Measurements from ENCODE around the gene GMDS. TPM values are rescaled to one million over a fixed set of nuclear protein-coding genes. Genes with fewer than 3 reads are reported as not detected.

GMDS gene
- total and polyA plus RNA-seq, 2 experiments from 2014 or later: 30.1 to 36.5 TPM

DNA sequence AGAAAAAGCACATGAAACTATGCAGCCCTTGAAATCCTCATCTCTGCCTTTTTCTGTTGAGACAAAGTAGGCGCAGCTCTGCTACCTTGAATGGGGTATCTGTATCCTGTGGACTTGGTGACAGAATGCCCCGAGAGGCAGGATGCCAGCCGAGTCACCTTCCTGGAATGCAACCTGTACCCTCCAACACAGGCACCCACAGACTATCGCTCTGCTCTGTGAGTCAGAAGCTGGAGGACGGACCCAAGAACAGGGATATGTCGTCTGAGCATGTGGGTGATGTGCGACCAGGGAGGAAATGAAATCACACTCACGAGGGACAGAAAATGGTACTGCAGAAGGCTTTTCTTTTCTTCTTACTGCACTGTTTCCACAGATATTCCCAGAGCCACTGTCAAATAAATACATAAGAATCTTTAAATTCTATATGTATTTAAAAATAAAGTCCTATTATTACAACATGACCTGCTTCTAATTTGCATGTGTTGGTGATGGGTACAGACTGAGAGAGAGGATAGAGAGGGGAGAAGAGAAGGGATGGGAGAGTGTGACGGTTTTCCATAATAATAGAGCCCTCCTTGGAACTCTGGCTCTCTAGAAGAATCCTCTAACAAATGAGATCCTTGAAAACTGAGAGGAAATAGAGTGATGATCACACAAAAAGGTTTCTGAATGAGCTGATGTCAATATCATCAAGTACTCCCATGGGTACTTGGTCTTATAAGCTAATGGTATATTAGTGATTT is 327.6 kb downstream of the GMDS start (continued):
- TF ChIP-seq, protein P1, sequence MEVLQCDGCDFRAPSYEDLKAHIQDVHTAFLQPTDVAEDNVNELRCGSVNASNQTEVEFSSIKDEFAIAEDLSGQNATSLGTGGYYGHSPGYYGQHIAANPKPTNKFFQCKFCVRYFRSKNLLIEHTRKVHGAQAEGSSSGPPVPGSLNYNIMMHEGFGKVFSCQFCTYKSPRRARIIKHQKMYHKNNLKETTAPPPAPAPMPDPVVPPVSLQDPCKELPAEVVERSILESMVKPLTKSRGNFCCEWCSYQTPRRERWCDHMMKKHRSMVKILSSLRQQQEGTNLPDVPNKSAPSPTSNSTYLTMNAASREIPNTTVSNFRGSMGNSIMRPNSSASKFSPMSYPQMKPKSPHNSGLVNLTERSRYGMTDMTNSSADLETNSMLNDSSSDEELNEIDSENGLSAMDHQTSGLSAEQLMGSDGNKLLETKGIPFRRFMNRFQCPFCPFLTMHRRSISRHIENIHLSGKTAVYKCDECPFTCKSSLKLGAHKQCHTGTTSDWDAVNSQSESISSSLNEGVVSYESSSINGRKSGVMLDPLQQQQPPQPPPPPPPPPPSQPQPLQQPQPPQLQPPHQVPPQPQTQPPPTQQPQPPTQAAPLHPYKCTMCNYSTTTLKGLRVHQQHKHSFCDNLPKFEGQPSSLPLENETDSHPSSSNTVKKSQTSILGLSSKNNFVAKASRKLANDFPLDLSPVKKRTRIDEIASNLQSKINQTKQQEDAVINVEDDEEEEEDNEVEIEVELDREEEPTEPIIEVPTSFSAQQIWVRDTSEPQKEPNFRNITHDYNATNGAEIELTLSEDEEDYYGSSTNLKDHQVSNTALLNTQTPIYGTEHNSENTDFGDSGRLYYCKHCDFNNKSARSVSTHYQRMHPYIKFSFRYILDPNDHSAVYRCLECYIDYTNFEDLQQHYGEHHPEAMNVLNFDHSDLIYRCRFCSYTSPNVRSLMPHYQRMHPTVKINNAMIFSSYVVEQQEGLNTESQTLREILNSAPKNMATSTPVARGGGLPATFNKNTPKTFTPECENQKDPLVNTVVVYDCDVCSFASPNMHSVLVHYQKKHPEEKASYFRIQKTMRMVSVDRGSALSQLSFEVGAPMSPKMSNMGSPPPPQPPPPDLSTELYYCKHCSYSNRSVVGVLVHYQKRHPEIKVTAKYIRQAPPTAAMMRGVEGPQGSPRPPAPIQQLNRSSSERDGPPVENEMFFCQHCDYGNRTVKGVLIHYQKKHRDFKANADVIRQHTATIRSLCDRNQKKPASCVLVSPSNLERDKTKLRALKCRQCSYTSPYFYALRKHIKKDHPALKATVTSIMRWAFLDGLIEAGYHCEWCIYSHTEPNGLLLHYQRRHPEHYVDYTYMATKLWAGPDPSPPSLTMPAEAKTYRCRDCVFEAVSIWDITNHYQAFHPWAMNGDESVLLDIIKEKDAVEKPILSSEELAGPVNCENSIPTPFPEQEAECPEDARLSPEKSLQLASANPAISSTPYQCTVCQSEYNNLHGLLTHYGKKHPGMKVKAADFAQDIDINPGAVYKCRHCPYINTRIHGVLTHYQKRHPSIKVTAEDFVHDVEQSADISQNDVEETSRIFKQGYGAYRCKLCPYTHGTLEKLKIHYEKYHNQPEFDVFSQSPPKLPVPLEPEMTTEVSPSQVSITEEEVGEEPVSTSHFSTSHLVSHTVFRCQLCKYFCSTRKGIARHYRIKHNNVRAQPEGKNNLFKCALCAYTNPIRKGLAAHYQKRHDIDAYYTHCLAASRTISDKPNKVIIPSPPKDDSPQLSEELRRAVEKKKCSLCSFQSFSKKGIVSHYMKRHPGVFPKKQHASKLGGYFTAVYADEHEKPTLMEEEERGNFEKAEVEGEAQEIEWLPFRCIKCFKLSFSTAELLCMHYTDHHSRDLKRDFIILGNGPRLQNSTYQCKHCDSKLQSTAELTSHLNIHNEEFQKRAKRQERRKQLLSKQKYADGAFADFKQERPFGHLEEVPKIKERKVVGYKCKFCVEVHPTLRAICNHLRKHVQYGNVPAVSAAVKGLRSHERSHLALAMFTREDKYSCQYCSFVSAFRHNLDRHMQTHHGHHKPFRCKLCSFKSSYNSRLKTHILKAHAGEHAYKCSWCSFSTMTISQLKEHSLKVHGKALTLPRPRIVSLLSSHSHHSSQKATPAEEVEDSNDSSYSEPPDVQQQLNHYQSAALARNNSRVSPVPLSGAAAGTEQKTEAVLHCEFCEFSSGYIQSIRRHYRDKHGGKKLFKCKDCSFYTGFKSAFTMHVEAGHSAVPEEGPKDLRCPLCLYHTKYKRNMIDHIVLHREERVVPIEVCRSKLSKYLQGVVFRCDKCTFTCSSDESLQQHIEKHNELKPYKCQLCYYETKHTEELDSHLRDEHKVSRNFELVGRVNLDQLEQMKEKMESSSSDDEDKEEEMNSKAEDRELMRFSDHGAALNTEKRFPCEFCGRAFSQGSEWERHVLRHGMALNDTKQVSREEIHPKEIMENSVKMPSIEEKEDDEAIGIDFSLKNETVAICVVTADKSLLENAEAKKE (CRISPR knock-in tag; IDR thresholded peaks at IDR 0.05): no peak

DNA sequence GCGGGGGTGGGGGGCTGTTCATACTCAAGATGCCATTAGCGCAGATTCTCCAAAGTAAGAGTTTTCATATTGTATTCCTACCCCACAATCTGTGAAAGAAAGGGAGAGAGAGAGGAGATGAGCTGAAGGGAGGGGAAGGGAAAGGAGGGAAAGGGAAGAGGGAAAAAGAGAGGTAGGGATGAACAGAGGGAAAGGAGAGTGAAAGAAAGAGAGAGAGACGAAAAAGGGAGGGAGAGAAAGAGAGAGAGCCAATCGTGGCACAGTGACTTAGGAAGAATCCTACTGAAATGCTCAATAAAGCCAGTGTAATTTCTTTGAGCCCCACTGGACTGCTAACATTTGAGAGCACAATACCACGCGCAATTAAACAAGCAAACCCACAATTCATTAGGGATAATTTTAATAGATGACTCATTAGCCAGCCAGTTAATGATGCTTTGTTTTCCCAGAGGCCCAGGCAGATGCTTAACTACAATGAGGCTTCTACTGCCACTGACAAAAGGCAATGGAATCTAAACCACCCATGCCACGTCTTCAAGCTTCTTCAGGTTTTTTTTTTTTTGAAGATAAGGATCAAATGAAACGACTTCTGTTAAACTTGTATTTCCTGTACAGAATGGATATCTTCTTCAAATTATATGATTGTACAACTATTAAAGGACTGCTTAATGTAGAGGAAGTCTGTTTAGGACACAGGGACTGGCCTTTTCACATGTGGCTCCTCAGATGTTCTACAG is 328.9 kb downstream of the GMDS start:
- peaks cover 25% of the 10 kb centered on the region for H3K4me1 ChIP-seq (ENCODE audit: insufficient read depth)
- no peaks in the 10 kb centered on the region; the same call in 1 of the 2 replicates for H3K36me3 ChIP-seq (ENCODE audit: insufficient read depth)
- H3K4me3 ChIP-seq: no peak overlapping the region
- H3K4me1 Mint-ChIP-seq: peaks cover 26% of the 10 kb centered on the region
- H2AFZ ChIP-seq: no peak overlapping the region
- H4K20me1 ChIP-seq (replicated peaks; ENCODE audit: insufficient read depth): no peaks in the 10 kb centered on the region
- no peak overlapping the region for H3K4me3 Mint-ChIP-seq
- peaks cover 2% of the 10 kb centered on the region for H3K27me3 Mint-ChIP-seq (ENCODE audit: insufficient read depth, low read depth, poor library complexity)
- H3K9me2 ChIP-seq (ENCODE audit: insufficient read depth): peaks cover 4% of the 10 kb centered on the region; the same call in 1 of the 2 replicates
- H3K27ac ChIP-seq (ENCODE audit: low read depth): no peak overlapping the region
- H3K27ac Mint-ChIP-seq: no peak overlapping the region
- no peak overlapping the region for H3K4me2 ChIP-seq
- no peaks in the 10 kb centered on the region for H3K79me2 ChIP-seq (replicated peaks; ENCODE audit: insufficient read depth)
- H3K9me3 Mint-ChIP-seq: no peaks in the 10 kb centered on the region
- H3F3A ChIP-seq (replicated peaks; ENCODE audit: low read depth): no peaks in the 10 kb centered on the region
- no peak for DNase-seq (ENCODE audit: low spot score)
- ATAC-seq: no peak
- no peaks in the 10 kb centered on the region for H3K27me3 ChIP-seq (ENCODE audit: insufficient read depth)
- no peaks in the 10 kb centered on the region for H3K36me3 Mint-ChIP-seq (ENCODE audit: low read depth)
- TF ChIP-seq CREB1 (CRISPR knock-in tag; IDR thresholded peaks at IDR 0.05; ENCODE audit: low read depth): no peak
- TF ChIP-seq, protein P2, sequence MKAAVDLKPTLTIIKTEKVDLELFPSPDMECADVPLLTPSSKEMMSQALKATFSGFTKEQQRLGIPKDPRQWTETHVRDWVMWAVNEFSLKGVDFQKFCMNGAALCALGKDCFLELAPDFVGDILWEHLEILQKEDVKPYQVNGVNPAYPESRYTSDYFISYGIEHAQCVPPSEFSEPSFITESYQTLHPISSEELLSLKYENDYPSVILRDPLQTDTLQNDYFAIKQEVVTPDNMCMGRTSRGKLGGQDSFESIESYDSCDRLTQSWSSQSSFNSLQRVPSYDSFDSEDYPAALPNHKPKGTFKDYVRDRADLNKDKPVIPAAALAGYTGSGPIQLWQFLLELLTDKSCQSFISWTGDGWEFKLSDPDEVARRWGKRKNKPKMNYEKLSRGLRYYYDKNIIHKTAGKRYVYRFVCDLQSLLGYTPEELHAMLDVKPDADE (IDR thresholded peaks at IDR 0.05): no peak
- TF ChIP-seq POLR2AphosphoS5 (IDR thresholded peaks at IDR 0.05; ENCODE audit: low read depth): no peak
- TF ChIP-seq ZNF331 (CRISPR knock-in tag; IDR thresholded peaks at IDR 0.05; ENCODE audit: low read depth): no peak
- TF ChIP-seq EZH2phosphoT487 (IDR thresholded peaks at IDR 0.05; ENCODE audit: unreplicated experiment): no peak
- TF ChIP-seq, protein P3, sequence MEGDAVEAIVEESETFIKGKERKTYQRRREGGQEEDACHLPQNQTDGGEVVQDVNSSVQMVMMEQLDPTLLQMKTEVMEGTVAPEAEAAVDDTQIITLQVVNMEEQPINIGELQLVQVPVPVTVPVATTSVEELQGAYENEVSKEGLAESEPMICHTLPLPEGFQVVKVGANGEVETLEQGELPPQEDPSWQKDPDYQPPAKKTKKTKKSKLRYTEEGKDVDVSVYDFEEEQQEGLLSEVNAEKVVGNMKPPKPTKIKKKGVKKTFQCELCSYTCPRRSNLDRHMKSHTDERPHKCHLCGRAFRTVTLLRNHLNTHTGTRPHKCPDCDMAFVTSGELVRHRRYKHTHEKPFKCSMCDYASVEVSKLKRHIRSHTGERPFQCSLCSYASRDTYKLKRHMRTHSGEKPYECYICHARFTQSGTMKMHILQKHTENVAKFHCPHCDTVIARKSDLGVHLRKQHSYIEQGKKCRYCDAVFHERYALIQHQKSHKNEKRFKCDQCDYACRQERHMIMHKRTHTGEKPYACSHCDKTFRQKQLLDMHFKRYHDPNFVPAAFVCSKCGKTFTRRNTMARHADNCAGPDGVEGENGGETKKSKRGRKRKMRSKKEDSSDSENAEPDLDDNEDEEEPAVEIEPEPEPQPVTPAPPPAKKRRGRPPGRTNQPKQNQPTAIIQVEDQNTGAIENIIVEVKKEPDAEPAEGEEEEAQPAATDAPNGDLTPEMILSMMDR (conservative IDR thresholded peaks at IDR 0.05; ENCODE audit: low read depth in 2 of 2): no peak
- no peak for TF ChIP-seq ZNF114 (CRISPR knock-in tag; IDR thresholded peaks at IDR 0.05)
- no peak for TF ChIP-seq STAT1 (IDR thresholded peaks at IDR 0.05; ENCODE audit: unreplicated experiment)
